ENCODE measurements around the gene COL5A2.

DNA sequence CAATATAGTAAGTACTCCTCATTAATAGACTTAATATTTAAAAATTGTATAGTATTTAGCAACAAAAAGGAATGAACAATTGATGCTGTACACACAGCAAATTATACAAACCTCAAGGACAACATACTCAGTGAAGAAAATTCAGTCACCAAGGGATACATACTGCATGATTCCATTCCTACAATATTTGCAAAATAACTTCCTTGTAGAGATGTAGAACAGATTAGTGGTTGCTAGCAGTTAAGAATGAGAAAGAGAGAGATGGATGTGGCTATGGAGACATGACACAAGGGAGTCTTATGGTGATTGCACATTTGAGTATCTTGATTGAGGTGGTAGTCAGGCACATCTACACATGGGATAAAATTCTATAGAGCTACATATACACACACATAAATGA is 179.3 kb downstream of the COL5A2 start:
- no peak for TF ChIP-seq SPI1 (IDR thresholded peaks at IDR 0.05; ENCODE audit: borderline replicate concordance, insufficient read depth, low read depth, low read length)
- TF ChIP-seq CHD2 (IDR thresholded peaks at IDR 0.05; ENCODE audit: borderline replicate concordance, low read depth, low read length), result no peak
- TF ChIP-seq, protein P1, sequence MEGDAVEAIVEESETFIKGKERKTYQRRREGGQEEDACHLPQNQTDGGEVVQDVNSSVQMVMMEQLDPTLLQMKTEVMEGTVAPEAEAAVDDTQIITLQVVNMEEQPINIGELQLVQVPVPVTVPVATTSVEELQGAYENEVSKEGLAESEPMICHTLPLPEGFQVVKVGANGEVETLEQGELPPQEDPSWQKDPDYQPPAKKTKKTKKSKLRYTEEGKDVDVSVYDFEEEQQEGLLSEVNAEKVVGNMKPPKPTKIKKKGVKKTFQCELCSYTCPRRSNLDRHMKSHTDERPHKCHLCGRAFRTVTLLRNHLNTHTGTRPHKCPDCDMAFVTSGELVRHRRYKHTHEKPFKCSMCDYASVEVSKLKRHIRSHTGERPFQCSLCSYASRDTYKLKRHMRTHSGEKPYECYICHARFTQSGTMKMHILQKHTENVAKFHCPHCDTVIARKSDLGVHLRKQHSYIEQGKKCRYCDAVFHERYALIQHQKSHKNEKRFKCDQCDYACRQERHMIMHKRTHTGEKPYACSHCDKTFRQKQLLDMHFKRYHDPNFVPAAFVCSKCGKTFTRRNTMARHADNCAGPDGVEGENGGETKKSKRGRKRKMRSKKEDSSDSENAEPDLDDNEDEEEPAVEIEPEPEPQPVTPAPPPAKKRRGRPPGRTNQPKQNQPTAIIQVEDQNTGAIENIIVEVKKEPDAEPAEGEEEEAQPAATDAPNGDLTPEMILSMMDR (IDR thresholded peaks at IDR 0.05 in 2 of 3, conservative IDR thresholded peaks at IDR 0.05 in 1 of 3; ENCODE audit: control insufficient read depth in 2 of 3, extremely low read depth in 1 of 3, insufficient read depth in 1 of 3, low read depth in 3 of 3, low read length in 3 of 3), result no peak
- TF ChIP-seq, protein P2, sequence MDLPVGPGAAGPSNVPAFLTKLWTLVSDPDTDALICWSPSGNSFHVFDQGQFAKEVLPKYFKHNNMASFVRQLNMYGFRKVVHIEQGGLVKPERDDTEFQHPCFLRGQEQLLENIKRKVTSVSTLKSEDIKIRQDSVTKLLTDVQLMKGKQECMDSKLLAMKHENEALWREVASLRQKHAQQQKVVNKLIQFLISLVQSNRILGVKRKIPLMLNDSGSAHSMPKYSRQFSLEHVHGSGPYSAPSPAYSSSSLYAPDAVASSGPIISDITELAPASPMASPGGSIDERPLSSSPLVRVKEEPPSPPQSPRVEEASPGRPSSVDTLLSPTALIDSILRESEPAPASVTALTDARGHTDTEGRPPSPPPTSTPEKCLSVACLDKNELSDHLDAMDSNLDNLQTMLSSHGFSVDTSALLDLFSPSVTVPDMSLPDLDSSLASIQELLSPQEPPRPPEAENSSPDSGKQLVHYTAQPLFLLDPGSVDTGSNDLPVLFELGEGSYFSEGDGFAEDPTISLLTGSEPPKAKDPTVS (IDR thresholded peaks at IDR 0.05; ENCODE audit: low read depth, low read length), result no peak
- TF ChIP-seq NFYB (IDR thresholded peaks at IDR 0.05; ENCODE audit: insufficient read depth, low read depth, low read length), result no peak
- no peak for TF ChIP-seq SIX5 (IDR thresholded peaks at IDR 0.05; ENCODE audit: low read depth, low read length, severe bottlenecking)
- no peak for TF ChIP-seq ZNF274 (IDR thresholded peaks at IDR 0.05; ENCODE audit: insufficient read depth, insufficient read length)
- TF ChIP-seq, protein P3, sequence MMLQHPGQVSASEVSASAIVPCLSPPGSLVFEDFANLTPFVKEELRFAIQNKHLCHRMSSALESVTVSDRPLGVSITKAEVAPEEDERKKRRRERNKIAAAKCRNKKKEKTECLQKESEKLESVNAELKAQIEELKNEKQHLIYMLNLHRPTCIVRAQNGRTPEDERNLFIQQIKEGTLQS (IDR thresholded peaks at IDR 0.05; ENCODE audit: borderline replicate concordance, extremely low read depth, low read depth, low read length), result no peak
- no peak for TF ChIP-seq HDAC6 (IDR thresholded peaks at IDR 0.05; ENCODE audit: unreplicated experiment)
- no peak for TF ChIP-seq RCOR1 (conservative IDR thresholded peaks at IDR 0.05; ENCODE audit: low read depth, low read length)
- TF ChIP-seq POLR2AphosphoS5 (IDR thresholded peaks at IDR 0.05; ENCODE audit: low read length), result no peak
- TF ChIP-seq MTA2 (IDR thresholded peaks at IDR 0.05; ENCODE audit: low read depth), result no peak
- no peak for TF ChIP-seq SUZ12 (IDR thresholded peaks at IDR 0.05; ENCODE audit: unreplicated experiment)
- TF ChIP-seq POLR2A (IDR thresholded peaks at IDR 0.05; ENCODE audit: low read depth, low read length), result no peak

All from GM12878 (cell line).